ENCODE measurements around the gene NFKBIE.
"Not testable (repeated sequence)": the region's sequence is repeated elsewhere in the genome, so short reads cannot be mapped to it uniquely, and the experiment has no call there.

Gene NFKBIE

DNA sequence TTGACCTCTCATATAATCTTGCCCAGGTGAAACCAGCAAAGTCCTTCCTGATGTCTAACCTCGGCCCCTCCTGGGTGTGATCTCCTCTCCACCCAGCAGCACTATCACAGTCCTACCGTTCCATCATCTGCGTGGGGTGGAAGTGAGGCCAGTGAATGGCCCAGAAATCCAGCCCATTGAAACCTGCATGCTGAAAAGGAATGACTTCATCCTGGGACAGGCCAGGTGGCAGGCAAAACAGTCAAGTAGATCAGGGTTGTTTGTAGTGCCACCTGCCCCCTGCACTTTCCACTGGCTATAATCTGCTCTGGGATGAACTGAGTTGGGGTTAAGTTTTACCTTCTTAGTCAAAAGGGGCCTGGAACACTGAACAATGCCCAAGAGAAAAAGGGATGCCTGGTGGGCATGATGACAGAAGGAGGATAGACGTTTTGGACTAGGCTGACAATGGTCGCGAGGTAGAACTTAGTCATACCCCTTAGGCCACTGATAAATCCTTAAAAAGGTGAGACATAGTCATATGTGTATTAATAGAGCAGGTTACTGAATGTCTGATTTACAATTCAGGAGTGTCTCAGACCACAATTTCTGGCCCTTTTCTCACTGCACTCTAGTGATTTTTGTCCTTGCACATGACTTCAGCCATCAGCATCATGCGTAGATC is 26.5 kb downstream of the NFKBIE start:
- no peak for DNase-seq

DNA sequence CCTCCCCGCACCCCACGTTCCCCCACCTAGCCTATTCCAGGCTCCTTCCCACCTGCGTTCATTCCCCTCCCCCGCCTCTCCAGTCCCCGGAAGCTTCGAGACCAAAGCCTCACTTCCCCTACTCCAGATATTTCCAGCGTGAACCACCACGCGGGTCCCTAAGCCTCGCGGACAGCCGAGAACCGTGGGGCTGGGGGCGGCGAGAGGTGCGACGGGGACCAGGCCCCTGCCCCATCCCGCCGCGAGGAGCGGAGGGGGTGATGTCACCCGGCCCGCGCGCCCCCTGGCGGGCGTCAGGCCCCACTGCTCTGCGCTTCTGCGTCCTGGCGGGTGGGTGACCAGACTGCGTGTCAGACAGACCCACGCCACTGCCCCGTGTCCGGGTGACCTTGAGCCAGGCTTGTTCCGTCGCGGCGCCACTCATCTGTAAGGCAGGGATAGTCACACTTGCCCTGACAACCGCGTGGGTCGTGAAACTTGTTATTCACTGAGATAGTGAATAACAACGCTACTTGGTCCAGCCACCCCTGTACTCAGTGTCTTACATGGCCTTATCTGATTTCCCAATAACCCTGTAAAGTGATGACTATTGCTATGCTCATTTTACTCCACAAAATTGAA is 27.4 kb downstream of the NFKBIE start:
- DNase-seq = no peak

DNA sequence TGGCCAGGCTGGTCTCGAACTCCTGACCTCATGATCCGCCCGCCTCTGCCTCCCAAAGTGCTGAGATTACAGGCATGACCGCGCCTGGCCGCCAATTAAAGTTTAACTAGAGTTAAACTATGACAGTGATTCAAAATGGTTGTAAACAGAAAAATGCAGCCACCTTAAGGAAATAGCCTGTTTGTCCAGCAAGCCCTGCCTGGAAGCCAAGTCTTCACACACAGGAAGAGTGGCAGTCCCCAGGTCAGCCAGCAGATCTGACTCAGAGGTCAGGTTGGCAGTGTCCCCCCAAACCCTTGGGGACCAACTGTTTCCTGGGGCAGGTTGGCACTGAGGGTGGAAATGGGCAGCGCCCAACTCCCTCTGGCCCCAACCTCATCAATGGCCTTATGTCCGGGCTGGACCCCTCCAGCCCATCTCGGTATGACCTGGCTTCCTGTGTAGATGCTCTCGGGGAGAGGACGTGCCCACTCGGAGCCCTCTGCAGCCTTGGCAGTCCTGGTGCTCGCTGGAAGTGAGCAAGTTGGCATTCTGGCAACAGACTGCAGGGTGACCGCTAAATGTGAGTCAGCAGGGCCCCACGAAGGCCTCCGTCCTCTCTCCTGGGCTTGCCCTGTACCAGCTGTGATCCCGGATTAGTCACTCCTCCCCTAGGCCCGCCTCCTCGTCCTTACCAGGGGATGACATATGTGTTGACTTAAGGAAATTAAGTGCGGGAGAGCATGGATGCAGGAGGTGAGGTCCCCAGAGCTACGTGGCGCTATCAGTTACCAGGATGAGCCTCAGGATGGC is 28.1 kb downstream of the NFKBIE start:
- DNase-seq = peak; percentile 67

DNA sequence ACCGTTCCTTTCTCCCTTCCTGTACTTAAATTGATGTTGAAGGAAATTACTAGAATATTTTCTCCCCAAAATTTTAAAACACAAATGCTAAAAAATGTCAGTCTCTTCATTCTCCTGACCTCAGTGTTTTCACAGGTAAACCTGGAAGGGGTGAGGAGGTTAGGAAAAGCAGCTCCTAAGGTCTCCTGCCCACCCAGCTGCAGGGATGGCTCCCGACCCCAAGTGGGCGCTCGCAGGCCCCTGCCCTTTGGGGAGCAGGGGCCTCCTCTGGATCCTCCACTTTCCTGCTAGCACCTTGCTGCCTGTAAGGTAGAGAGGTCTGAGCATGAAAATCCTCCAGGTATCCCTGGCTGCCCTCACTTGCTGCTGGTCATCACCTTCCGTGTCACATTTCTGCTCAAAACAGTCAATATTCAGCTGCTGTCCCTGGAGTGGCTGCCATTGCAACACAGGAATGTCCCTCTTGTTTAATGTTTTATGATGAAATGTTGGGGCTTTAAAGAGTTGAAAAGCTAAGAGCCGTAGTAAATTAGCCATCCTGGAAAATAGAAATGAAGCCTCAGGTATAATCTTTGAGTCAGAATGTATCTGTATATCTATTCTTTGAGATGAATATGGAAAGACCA is 29.3 kb downstream of the NFKBIE start:
- DNase-seq = no peak

DNA sequence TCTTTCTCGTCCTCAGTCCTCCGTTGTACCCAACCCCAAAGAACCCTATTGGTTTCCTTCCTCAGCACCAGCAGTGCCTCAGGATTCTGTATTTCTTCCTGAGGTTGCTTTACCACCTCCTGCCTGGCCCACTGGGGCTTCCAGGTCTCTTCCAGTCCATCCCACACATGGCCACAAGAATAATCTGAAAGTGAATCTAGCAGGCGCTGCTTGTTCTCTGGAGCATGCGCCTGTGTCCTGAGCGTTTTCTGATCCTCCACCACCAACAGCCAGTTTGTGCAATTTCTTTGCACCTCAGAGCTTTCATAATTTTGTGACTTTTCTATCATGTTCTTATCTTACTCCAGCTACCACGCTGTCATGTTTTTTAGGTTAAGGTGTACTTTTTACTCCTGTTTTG is 30.1 kb downstream of the NFKBIE start:
- no peak for DNase-seq

DNA sequence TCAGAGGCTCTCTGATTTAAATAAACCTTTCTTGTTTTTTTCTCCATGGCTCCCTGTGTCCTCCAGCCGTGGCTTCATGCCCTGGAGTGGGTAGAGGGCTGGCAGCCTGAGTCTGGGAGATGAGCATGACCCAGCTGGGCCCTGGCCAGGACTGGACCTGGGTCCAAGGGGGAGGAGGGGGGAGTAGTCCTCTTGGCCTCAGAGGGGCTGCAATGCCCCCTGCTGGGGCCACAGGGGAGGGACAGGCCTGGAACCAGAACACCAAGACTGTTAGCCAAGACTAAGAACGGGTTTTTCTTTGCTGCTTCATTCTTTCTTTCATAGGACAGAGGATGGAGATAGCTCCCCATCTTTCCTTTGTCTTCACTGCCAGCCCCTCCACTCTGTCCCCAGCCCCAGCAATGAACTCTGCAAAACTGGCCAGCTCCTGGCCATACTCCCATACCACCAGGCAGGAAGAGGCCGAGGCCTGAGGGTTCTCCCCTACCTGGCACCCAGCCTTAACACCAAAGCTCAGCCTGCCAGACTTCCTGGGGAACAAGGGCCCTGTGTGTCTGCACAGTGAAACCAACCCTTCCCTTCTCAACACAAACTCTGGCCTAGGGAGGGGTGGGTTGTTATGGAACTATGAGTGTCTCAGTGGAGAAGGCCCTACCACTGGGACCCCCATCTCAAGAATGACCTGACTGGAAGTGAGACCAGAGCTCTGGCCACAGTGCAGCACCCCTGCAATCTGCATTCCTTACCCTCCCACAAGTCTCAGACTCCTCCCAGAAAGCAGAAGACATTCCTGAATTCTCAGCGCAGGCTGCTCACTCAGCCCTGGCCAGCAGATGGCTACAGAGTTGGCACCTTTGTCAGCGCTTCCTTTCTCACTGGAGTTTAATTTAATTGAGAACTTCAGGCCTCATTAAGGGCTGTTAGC is 31.0 kb downstream of the NFKBIE start:
- no peak for DNase-seq

DNA sequence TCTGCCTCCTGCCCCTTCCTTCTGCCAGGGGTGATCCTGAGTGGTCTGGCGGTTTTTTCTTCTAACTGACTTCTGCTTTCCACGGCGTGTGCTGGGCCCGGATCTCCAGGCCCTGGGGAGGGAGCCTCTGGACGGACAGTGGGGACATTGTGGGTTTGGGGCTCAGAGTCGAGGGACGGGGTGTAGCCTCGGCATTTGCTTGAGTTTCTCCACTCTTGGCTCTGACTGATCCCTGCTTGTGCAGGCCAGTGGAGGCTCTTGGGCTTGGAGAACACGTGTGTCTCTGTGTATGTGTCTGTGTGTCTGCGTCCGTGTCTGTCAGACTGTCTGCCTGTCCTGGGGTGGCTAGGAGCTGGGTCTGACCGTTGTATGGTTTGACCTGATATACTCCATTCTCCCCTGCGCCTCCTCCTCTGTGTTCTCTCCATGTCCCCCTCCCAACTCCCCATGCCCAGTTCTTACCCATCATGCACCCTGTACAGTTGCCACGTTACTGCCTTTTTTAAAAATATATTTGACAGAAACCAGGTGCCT is 31.7 kb downstream of the NFKBIE start:
- no peak for DNase-seq

DNA sequence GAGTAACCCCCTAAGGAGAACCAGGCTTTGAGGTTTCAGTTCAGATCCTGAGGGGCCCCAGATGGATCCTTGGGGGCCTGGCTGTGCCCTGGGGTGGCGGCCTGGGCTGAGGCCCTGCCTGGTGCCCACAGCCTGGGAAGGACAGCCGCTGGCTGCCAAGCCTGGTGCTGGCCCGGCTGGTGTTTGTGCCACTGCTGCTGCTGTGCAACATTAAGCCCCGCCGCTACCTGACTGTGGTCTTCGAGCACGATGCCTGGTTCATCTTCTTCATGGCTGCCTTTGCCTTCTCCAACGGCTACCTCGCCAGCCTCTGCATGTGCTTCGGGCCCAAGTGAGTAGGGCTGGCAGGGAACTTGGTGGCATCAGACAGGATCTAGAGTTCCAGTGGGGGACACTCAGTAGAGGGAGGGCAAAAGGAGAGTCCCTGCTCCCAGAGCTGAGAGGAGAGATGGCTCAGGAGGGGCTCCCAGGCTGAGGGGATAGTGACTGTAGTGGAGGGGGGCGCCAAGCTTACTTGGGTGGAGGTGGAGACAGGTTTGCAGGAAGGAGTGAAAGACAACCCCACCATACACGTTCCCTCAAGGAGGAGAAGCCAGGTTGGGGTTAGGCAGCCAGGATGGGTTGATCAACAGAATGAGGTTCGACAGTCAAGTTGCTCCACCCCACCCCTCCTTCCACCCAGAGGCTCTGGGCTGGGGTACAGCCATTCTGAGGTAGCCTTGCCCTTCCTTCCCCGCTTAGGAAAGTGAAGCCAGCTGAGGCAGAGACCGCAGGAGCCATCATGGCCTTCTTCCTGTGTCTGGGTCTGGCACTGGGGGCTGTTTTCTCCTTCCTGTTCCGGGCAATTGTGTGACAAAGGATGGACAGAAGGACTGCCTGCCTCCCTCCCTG is 32.4 kb downstream of the NFKBIE start:
- no peak for DNase-seq

DNA sequence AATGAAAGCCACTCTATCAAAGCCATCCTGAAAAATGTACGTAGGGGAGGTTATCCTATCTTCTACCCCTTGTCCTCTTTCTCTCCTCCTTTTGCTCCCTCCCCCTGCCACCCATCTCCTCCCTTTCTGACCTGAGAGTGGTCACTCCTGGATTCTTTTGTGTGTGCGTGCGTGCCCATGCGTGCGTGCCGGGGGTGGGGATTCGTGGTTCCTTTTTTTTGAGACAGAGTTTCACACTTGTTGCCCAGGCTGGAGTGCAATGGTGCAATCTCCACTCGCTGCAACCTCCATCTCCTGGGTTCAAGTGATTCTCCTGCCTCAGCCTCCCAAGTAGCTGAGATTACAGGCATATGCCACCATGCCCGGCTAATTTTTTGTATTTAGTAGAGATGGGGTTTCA is 33.9 kb downstream of the NFKBIE start:
- DNase-seq = not testable (repeated sequence)

DNA sequence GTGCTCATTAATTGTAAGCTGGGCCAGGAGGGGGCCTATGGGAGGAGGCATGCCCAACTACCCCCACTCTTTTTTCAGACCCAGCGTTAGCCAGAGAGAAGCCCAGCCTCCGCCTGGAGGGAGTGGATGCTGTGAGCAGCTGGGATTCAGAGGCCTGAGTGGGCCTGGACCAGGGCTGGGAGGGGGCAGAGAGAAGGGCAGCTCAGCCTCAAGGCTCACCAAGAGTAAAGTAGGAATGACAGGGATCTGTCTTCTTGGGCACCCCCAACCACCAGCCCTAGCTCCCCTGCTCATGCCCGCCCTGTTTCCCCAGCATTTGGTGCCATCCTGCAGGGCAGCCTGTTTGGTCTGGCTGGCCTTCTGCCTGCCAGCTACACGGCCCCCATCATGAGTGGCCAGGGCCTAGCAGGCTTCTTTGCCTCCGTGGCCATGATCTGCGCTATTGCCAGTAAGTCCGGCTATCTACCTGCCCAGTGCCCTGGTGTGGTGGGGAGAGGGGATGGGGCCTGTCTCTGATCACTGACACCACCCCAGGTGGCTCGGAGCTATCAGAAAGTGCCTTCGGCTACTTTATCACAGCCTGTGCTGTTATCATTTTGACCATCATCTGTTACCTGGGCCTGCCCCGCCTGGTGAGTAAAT is 35.2 kb downstream of the NFKBIE start:
- no peak for DNase-seq

DNA sequence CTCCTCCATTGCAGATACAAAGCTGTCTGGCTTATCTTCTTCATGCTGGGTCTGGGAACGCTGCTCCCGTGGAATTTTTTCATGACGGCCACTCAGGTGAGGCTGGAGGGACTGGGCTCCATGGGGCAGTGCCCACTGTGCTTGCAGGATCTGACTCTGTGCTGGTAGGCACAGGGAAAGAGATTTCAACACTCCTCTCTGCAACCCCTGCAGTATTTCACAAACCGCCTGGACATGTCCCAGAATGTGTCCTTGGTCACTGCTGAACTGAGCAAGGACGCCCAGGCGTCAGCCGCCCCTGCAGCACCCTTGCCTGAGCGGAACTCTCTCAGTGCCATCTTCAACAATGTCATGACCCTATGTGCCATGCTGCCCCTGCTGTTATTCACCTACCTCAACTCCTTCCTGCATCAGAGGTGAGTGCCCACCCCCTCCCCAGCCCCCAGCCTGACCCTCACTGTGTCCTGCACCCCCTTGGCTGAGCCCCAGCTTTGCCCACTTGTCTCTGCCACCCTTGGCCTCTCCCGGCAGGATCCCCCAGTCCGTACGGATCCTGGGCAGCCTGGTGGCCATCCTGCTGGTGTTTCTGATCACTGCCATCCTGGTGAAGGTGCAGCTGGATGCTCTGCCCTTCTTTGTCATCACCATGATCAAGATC is 35.8 kb downstream of the NFKBIE start:
- no peak for DNase-seq

DNA sequence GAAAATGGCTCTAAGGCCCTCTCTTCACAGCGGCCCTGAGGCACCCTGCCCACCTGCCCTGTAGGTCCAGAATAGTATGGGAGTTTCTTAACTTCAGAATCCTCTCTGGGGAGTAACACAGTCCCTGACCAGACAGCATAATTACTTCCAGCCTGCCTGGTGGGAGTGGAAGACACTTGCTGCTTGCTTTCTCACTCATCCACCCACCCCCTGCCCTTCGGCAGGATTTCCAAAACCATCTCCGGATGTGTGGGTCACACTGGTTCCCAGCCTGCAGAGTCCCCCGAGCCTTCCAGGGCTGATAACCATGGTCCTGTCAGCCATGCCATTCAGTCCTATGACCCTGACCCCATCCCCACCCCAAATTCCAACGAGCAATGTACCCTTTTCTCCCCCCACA is 36.5 kb downstream of the NFKBIE start:
- DNase-seq = no peak

DNA sequence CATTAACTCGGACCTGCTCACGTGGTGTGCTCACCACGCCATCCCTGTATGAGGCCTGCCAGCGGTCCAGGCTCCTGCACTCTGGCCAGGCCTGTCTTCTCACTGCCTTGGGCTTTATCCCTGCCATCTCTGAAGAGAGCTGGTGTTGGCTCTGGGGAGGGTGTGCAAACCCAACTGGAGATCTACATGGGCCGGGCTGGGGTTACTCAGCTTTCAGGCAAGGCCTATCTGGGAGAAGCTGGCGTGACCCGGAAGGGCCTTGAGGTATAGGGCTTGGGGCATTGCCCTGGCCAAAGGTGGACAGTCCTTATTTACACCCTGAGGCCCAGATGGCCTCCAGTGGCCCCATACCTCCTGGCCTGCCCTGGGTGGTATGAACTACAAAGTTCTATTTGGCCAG is 36.9 kb downstream of the NFKBIE start:
- DNase-seq = no peak

DNA sequence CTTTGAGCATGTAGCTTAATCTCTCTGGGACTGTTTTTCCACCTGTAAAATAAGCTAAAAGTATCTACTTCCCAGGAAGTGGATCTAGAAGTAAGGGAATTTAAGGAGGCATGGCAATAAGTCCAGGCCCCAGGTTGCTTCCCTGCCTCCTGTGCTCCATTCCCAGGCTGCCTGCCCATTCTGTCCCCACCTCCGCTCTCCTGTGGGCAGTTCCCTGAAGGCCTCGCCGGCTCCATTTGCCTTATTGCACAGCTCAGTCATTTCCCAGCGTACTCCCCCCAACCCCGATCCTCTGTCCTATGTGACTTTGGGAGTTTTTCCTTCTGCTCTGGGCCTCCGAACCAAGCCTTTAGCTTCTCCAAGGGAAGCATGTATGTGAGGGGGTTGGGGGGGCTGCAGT is 37.3 kb downstream of the NFKBIE start:
- no peak for DNase-seq

DNA sequence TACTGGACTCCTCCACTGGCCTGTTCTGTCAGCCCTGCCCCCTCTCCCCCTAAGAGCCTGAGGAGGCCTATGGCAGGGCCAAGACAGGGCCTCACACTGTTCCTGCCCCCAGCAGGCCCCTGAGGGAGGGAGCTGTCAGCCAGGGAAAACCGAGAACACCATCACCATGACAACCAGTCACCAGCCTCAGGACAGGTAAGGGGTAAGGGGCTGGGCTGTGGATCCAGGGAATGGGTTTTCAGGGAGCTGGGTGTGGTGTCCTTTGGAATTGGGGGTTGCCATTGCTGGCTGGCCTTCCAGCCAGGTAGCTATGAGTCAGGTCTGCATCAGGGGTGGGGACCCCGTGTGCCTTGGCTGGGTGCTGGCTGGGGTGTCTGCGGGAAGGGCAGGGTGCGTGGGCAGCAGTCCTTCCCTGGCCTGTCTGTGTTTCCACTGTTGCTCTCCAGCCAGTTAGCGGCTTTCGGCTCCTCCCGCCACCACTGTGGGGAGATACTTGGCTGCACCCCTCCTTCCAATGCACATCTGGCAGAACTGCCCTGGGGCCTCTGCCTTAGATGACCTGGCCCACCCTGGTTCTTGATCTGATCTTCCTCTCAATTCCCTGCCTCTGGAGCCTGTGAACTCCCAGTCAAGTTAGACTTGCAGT is 38.1 kb downstream of the NFKBIE start:
- DNase-seq = no peak

DNA sequence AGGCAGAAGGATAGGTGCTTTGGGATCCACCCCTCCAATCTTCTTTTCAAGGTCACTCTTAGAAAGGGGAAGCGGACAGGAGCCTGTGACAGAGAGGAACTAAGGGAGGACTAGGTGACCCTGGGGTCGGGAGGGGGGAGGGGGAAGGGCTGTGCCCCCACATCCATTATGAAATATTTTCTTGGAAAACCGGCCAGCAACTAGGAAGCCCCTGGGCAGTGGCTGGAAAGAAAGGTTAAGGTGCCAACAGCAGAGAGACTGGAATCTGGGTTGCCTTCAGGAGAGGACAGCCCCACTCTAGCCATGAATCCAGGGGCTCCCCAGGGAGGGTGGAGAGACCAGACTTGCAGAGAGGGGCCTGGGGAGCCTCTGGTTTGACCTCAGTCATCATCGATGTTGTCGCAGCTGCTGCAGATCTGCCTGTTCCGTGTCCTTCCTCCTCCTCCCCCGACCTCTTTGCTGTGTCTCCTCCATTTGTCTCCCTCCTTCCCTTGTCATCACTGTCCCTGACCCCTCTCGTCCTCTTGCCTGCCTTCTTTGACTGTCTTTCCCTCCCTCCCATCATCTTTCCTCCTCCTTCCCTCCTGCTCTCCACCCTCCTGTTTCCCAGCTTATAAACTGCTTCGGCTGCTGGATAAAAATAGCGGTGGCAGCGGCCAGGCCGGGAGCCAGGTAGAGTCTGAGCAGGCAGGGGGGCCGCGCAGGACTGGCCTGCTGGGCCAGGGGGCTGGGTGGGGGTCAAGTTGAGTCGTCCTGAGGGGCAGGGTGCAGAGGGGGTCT is 38.8 kb downstream of the NFKBIE start:
- DNase-seq = no peak

DNA sequence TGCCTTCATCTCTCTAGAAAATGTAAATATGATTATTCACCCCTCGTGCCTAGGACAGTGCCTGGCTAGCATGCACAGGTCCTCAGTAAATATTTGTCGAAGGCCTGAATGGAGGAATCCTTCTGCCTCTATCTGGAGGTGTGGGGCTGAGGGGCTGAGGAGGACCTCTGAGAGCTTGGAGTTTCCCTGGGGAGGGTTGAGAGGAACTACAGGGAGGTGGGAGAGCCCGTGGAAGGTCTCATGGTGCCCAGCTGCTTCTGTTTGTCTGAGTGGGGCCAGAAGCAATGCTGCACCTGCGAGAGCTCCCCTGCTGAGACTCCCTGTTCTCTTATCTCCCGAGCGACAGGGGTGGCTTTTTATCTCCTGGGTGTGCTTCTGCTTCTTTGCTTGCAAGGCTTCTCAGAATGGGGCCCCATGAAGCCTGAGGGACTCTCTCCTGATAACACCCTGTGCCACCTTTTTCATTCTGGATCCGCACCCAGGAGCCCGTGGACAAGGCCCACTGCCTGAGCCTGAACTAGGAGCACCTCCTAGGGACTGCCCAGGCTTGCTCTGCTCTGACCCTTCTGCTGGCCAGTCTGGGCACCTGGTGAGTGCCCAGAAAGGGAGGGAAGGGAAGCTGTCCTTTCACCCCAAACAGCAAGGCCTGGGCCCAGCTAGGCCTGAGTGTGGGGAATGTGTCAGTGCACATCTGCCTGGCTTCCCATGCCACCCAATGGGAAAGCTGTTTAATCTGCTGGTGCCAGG is 39.6 kb downstream of the NFKBIE start:
- DNase-seq = no peak

DNA sequence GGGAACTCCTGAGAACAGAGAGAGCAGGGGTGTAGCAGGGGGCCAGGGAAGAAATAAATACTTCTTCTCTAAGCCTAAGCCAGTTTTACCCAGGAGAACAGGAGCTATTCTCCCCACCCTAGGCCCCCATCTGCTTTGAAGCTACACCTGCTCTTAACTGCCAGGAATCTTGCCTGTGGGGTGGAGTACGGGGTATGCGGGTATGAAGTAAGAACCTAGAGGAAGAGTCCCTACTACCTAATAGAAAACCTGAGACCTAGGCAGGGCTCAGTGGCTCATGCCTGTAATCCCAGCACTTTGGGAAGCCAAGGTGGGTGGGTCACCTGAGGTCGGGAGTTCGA is 40.4 kb downstream of the NFKBIE start:
- DNase-seq = no peak
